HG02798 (cell line): ENCODE results near the gene CHCHD6.

ENCODE experiments used
- ATAC-seq: cut with Tn5 transposase; IDR thresholded peaks from one replicate; pipeline ENCODE4 v1.9.1; 2021; ENCODE audit warnings: mild to moderate bottlenecking; ENCODE audit not compliant: unreplicated experiment, poor library complexity

CHCHD6 gene

GRCh38 chr3:126912027-126912422 is 208.0 kb downstream of the CHCHD6 start:
- no peak for ATAC-seq

GRCh38 chr3:126912491-126913195 is 208.6 kb downstream of the CHCHD6 start:
- ATAC-seq: no peak

GRCh38 chr3:126913524-126913923 is 209.5 kb downstream of the CHCHD6 start:
- no peak for ATAC-seq

GRCh38 chr3:126914226-126914625 is 210.2 kb downstream of the CHCHD6 start:
- no peak for ATAC-seq

GRCh38 chr3:126915015-126915414 is 211.0 kb downstream of the CHCHD6 start:
- no peak for ATAC-seq

- no peak for ATAC-seq
Observed at GRCh38 chr3:126916546-126916945, 212.5 kb downstream of the CHCHD6 start.

GRCh38 chr3:126917232-126917804 is 213.3 kb downstream of the CHCHD6 start:
- ATAC-seq: no peak

GRCh38 chr3:126918355-126918821 is 214.3 kb downstream of the CHCHD6 start:
- ATAC-seq: no peak

GRCh38 chr3:126921085-126921824 is 217.2 kb downstream of the CHCHD6 start:
- ATAC-seq: no peak

GRCh38 chr3:126922466-126922865 is 218.4 kb downstream of the CHCHD6 start:
- ATAC-seq: no peak

GRCh38 chr3:126923423-126923822 is 219.4 kb downstream of the CHCHD6 start:
- ATAC-seq: no peak

GRCh38 chr3:126923895-126924294 is 219.9 kb downstream of the CHCHD6 start:
- no peak for ATAC-seq

- no peak for ATAC-seq
Observed at GRCh38 chr3:126924458-126924857, 220.4 kb downstream of the CHCHD6 start.

GRCh38 chr3:126925411-126926171 is 221.6 kb downstream of the CHCHD6 start:
- ATAC-seq: no peak

- no peak for ATAC-seq
Observed at GRCh38 chr3:126926684-126927400, 222.8 kb downstream of the CHCHD6 start.

- no peak for ATAC-seq
Observed at GRCh38 chr3:126927401-126927750, 223.3 kb downstream of the CHCHD6 start.

- ATAC-seq: no peak
Observed at GRCh38 chr3:126927846-126928245, 223.8 kb downstream of the CHCHD6 start.

GRCh38 chr3:126928921-126929474 is 225.0 kb downstream of the CHCHD6 start:
- ATAC-seq: no peak

- ATAC-seq: no peak
Observed at GRCh38 chr3:126930936-126931600, 227.0 kb downstream of the CHCHD6 start.
